Measurements from ENCODE around the gene SLC30A7. TPM values are rescaled to one million over a fixed set of nuclear protein-coding genes. Genes with fewer than 3 reads are reported as not detected.
"Not testable (repeated sequence)": the region's sequence is repeated elsewhere in the genome, so short reads cannot be mapped to it uniquely, and the experiment has no call there.

The SLC30A7 gene
- polyA plus RNA-seq, 3 donors, result 9.2 to 23.3 (median 17.6) TPM

GRCh38 chr1:100949515-100950158, 53.7 kb downstream of the SLC30A7 start:
- Histone ChIP-seq H3K27ac (ENCODE audit: low read depth in 1 of 2, low read length in 2 of 2) (peak overlapping the region in 1 of 2 donors; percentile 26), H3K36me3 (replicated peaks in 1 of 2; ENCODE audit: control insufficient read depth in 1 of 2, insufficient read depth in 2 of 2, low read length in 2 of 2) (peaks cover 19 to 49% of the 10 kb centered on the region in 2 donors), H4K20me1 (ENCODE audit: insufficient read depth, low read length) (peaks cover 22% of the 10 kb centered on the region)
- H3K4me3 ChIP-seq (replicated peaks in 1 of 3; ENCODE audit: low read depth in 2 of 3, low read length in 3 of 3); intact Hi-C loops (cut with micrococcal nuclease); H3K9me3 Mint-ChIP-seq; H2AFZ ChIP-seq (ENCODE audit: insufficient read depth, low read depth, low read length, poor library complexity, severe bottlenecking); H3K27me3 ChIP-seq (ENCODE audit: control insufficient read depth in 2 of 2, insufficient read depth in 2 of 2, low read length in 2 of 2); H3K4me3 Mint-ChIP-seq; H3K9ac ChIP-seq (ENCODE audit: insufficient read depth, low read length, poor library complexity, severe bottlenecking); H3K79me2 ChIP-seq (ENCODE audit: insufficient read depth, low read length); H3K4me2 ChIP-seq (replicated peaks; ENCODE audit: extremely low read depth, low read length, poor library complexity, severe bottlenecking); H3K4me1 Mint-ChIP-seq; H3K4me1 ChIP-seq (ENCODE audit: control insufficient read depth in 1 of 2, insufficient read depth in 2 of 2, low read length in 2 of 2); H3K9me3 ChIP-seq (replicated peaks in 1 of 2; ENCODE audit: control insufficient read depth in 1 of 2, insufficient read depth in 1 of 2, low read length in 2 of 2); DNase-seq; H3K27me3 Mint-ChIP-seq (ENCODE audit: low read depth in 3 of 3): not testable (repeated sequence)
- no CpG with 5 or more reads among the region's 9 CpGs for WGBS (ENCODE audit: insufficient coverage)
- Mint-ChIP-seq H3K27ac (peak overlapping the region in 3 of 7 donors; percentile 11 to 19 (median 16)), H3K36me3 (peaks cover 52 to 67% of the 10 kb centered on the region in 2 donors)

- no peak overlapping the region for H3K4me2 ChIP-seq (replicated peaks; ENCODE audit: extremely low read depth, low read length, poor library complexity, severe bottlenecking)
- no peak overlapping the region for H3K4me3 Mint-ChIP-seq
- peaks cover 22% of the 10 kb centered on the region for H4K20me1 ChIP-seq (ENCODE audit: insufficient read depth, low read length)
- H3K79me2 ChIP-seq (ENCODE audit: insufficient read depth, low read length), result no peaks in the 10 kb centered on the region
- H3K36me3 ChIP-seq (replicated peaks in 1 of 2; ENCODE audit: control insufficient read depth in 1 of 2, insufficient read depth in 2 of 2, low read length in 2 of 2), result peaks cover 19 to 49% of the 10 kb centered on the region in 2 donors
- no peak for TF ChIP-seq CTCF (IDR thresholded peaks at IDR 0.05)
- H3K9ac ChIP-seq (ENCODE audit: insufficient read depth, low read length, poor library complexity, severe bottlenecking), result no peak overlapping the region
- no peak overlapping the region for H3K4me3 ChIP-seq (replicated peaks in 1 of 3; ENCODE audit: low read depth in 2 of 3, low read length in 3 of 3)
- H3K27ac ChIP-seq (ENCODE audit: low read depth in 1 of 2, low read length in 2 of 2), result no peak overlapping the region
- H3K4me1 ChIP-seq (ENCODE audit: control insufficient read depth in 1 of 2, insufficient read depth in 2 of 2, low read length in 2 of 2), result no peaks in the 10 kb centered on the region
- no peaks in the 10 kb centered on the region for H3K27me3 ChIP-seq (ENCODE audit: control insufficient read depth in 2 of 2, insufficient read depth in 2 of 2, low read length in 2 of 2)
- H3K27ac Mint-ChIP-seq, result no peak overlapping the region
- H3K9me3 Mint-ChIP-seq, result peaks cover 0 to 6% (median 3%) of the 10 kb centered on the region in 7 donors
- no peak for DNase-seq
- H3K27me3 Mint-ChIP-seq (ENCODE audit: low read depth in 3 of 3), result no peaks in the 10 kb centered on the region
- H3K4me1 Mint-ChIP-seq, result peaks cover 8% of the 10 kb centered on the region
- no peak overlapping the region for H2AFZ ChIP-seq (ENCODE audit: insufficient read depth, low read depth, low read length, poor library complexity, severe bottlenecking)
- intact Hi-C loops (cut with micrococcal nuclease), result no loop called here
- H3K9me3 ChIP-seq (replicated peaks in 1 of 2; ENCODE audit: control insufficient read depth in 1 of 2, insufficient read depth in 1 of 2, low read length in 2 of 2), result no peaks in the 10 kb centered on the region
- peaks cover 49 to 67% of the 10 kb centered on the region in 2 donors for H3K36me3 Mint-ChIP-seq
These were observed 54.4 kb downstream of the SLC30A7 start for GRCh38 chr1:100950337-100950736.
